HepG2 (cell line): Measurements from ENCODE around the gene SPRED3. TPM values are rescaled to one million over a fixed set of nuclear protein-coding genes. Genes with fewer than 3 reads are reported as not detected.

ENCODE experiments used
- ZNF749 ChIP-seq: sonication (generic); formaldehyde crosslinking; IDR thresholded peaks from 2 replicates; pipeline ENCODE4 v1.8.0; 2022; ENCODE audit warnings: mild to moderate bottlenecking, missing genetic modification reagents, moderate library complexity, borderline replicate concordance
- polyA plus RNA-seq, 8 experiments: library from polyadenylated mRNA; depleted of rRNA in 3 of 8; stranded (reverse) in 7 of 8; unstranded in 1 of 8; fragments of >200 nt; fragmentation: Illumina TruSeq in 4 of 8; extraction: Trizol in 4 of 8; gene quantifications; 2 replicates each; pipeline versions ENCODE4 v1.2.1 to v1.2.3, GENCODE V29; 2011 to 2016; ENCODE audit warnings: low read depth in 4 of 8, missing spikeins in 1 of 8, mixed read lengths in 1 of 8; ENCODE audit not compliant: insufficient read depth in 1 of 8
- total RNA-seq, 5 experiments: library from RNA; depleted of rRNA; stranded (reverse); fragments of >200 nt; fragmentation: Illumina TruSeq; extraction: Trizol; gene quantifications; 2 replicates each; pipeline ENCODE4 v1.2.3, GENCODE V29; 2016; ENCODE audit warnings: low read depth in 1 of 5
- TF ChIP-seq, protein P1 (sequence below): sonication (generic); formaldehyde crosslinking; IDR thresholded peaks from 2 replicates; pipeline ENCODE4 v1.5.0; 2020; ENCODE audit warnings: missing genetic modification reagents
- TF ChIP-seq, protein P2 (sequence below): sonication (generic); formaldehyde crosslinking; IDR thresholded peaks from 2 replicates; pipeline ENCODE4 v1.4.0; 2020; ENCODE audit warnings: mild to moderate bottlenecking, missing genetic modification reagents

The SPRED3 gene
- total and polyA plus RNA-seq, 2 of the 13 experiments (the other 11 are each of a cell fraction or from before 2014, with no cell fraction given), result 0.15 to 0.17 TPM

DNA sequence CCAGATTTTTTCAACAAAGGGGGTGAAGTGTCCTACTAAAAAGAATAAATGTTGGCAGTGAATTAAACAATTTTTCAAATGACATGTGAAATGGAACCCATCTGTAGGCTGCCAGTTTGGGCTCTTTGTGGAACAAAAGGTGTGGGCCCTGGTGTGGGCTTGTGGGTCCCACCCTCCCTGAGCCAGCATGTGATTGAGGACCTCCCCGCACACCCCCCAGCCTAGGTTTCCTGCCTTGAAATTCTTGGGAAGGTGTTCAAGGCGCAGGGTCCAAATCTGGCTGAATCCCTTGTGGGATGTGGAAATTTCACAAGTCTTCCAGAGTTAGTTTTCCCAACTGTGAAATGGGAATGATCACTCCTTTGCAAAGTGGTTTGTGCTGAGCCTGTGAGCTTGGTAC is 4.8 kb upstream of the SPRED3 start (continued):
- no peak for TF ChIP-seq ZNF749 (CRISPR knock-in tag)
- TF ChIP-seq, protein P1, sequence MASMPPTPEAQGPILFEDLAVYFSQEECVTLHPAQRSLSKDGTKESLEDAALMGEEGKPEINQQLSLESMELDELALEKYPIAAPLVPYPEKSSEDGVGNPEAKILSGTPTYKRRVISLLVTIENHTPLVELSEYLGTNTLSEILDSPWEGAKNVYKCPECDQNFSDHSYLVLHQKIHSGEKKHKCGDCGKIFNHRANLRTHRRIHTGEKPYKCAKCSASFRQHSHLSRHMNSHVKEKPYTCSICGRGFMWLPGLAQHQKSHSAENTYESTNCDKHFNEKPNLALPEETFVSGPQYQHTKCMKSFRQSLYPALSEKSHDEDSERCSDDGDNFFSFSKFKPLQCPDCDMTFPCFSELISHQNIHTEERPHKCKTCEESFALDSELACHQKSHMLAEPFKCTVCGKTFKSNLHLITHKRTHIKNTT (CRISPR knock-in tag), result no peak
- TF ChIP-seq, protein P2, sequence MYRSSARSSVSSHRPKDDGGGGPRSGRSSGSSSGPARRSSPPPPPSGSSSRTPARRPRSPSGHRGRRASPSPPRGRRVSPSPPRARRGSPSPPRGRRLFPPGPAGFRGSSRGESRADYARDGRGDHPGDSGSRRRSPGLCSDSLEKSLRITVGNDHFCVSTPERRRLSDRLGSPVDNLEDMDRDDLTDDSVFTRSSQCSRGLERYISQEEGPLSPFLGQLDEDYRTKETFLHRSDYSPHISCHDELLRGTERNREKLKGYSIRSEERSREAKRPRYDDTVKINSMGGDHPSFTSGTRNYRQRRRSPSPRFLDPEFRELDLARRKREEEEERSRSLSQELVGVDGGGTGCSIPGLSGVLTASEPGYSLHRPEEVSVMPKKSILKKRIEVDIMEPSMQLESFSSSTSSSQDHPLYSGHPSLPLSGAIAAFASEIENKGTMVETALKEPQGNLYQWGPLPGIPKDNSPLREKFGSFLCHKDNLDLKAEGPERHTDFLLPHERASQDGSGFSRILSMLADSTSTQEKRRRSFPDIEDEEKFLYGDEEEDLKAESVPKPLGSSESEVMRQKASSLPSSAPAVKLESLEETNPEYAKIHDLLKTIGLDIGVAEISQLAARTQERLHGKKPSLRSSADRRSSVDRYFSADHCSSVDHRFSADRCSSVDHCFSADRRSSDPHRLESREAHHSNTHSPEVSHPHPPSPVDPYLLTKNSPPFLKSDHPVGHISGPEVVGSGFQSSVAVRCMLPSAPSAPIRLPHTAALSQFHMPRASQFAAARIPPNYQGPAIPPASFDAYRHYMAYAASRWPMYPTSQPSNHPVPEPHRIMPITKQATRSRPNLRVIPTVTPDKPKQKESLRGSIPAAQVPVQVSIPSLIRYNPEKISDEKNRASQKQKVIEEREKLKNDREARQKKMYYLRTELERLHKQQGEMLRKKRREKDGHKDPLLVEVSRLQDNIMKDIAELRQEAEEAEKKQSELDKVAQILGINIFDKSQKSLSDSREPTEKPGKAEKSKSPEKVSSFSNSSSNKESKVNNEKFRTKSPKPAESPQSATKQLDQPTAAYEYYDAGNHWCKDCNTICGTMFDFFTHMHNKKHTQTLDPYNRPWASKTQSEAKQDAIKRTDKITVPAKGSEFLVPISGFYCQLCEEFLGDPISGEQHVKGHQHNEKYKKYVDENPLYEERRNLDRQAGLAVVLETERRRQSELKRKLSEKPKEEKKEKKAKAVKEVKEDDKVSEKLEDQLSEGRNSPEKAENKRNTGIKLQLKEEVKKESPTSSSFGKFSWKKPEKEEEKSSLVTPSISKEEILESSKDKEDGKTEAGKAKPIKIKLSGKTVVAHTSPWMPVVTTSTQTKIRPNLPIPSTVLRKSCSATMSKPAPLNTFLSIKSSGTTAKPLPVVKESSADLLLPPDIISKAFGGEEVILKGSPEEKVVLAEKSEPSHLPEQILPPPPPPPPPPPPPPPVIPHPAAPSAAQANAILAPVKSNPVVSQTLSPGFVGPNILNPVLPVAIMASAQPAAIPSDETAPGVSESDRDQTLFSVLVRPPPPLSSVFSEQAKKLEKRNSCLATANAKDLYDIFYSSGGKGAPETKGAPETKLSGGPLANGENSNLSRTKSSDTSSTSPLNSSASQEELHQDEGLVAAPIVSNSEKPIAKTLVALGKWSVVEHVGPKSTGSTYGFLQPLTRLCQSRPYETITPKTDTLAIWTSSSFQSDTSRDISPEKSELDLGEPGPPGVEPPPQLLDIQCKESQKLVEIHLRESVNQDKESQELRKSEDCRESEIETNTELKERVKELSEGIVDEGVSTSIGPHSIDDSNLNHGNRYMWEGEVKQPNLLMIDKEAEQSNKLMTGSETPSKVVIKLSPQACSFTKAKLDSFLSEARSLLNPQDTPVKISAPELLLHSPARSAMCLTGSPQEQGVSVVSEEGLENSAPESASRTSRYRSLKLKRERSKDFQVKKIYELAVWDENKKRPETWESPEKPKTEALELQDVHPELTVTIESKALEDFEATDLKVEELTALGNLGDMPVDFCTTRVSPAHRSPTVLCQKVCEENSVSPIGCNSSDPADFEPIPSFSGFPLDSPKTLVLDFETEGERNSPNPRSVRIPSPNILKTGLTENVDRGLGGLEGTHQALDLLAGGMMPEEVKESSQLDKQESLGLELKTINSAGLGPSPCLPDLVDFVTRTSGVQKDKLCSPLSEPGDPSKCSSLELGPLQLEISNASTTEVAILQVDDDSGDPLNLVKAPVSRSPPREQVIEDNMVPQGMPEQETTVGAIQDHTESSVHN (CRISPR knock-in tag), result no peak
- TF ChIP-seq, all 625 proteins: peak for 0
